ENCODE measurements around the gene WWC2.

DNA sequence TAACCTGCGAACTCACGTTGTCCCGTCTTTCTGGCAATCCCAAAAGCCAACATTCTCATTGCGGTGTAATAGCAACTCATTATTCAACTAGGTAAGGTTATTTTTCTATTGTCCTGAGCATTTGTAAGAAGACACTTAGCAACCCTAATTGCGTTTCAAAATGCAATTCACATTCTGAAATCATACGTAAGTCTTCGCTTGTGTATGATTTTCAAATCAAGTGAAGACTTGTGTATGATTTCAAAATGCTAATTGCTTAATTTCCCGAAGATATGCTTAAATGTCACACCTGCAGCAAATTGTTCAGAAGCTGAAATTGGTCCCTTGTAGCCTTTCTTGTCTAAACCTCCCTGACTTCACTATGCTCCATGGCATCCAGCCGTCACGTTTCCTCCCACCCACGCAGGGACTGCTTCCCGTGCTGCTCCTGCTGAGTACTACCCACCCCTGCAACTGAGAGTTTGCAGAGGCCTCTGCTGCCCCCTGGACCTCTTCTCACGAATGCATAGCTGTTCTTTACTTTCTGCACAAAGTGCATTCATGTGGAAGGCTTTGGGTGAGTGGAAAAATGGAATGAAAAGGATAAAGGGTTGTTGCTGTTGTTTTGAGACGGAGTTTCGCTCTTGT, 264.0 kb downstream of the WWC2 start:
- TF ChIP-seq CTCF (conservative IDR thresholded peaks at IDR 0.05; ENCODE audit: low read depth, low read length) (peak; percentile 74), EZH2 (IDR thresholded peaks at IDR 0.05; ENCODE audit: borderline replicate concordance, low read depth, low read length, poor library complexity, severe bottlenecking) (no peak)
